ENCODE results near the gene DFFA. TPM values are rescaled to one million over a fixed set of nuclear protein-coding genes. Genes with fewer than 3 reads are reported as not detected.
"Not testable (repeated sequence)": the region's sequence is repeated elsewhere in the genome, so short reads cannot be mapped to it uniquely, and the experiment has no call there.

DFFA gene
- total and polyA plus RNA-seq, 4 experiments from 2014 or later: 15.4 to 30.8 (median 23.8) TPM

DNA sequence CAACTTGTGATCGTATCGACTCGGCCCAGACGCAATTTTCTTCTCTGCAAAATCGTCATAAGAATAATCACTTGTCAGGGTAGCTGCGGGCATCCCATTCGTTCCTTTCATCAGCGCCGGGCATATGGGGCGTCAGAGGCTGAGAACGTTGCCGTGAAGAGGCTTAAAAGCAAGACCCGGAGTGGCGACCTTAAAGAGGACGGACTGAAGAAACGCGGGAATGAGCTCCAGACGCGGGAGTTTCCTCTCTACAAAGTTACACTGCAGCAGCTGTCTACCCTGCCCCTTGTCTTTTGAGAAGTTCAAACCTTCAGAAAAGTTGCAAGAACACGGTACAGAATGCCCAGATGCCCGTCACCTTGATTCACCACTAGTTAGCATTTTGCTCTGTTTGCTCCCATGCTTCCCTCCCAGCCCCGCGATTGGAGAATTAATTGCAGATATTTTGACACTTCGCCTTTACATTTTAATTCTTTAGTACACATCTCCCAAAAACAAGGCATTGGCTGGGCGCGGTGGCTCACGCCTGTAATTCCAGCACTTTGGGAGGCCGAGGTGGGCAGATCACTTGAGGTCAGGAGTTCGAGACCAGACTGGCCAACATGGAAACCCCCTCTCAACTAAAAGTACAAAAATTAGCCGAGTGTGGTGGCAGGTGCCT is 41.1 kb downstream of the DFFA start:
- no peaks in the 10 kb centered on the region for H3K27me3 Mint-ChIP-seq
- H3K27ac ChIP-seq (ENCODE audit: low read depth, low read length): peak overlapping the region; percentile 83
- intact Hi-C loops (cut with micrococcal nuclease): loop anchor here (2.0 to 5.0 kb wide), 2 partner anchors 436 to 1211 kb away; no protein-coding TSS in a partner anchor
- no peaks in the 10 kb centered on the region for H3K9me3 ChIP-seq (ENCODE audit: control insufficient read depth in 1 of 2, low read length in 2 of 2)
- DNase-seq: peak in 3 of 5 donors; percentile 8 to 46 (median 8)
- peaks cover 30% of the 10 kb centered on the region for H3K4me1 ChIP-seq (ENCODE audit: insufficient read depth, low read length)
- H3K4me1 Mint-ChIP-seq: peaks cover 13 to 37% (median 18%) of the 10 kb centered on the region in 4 donors
- peaks cover 0 to 4% (median 0%) of the 10 kb centered on the region in 8 donors for H3K9me3 Mint-ChIP-seq
- peak overlapping the region; percentile 63 to 96 for H3K4me3 ChIP-seq (ENCODE audit: low read length in 2 of 2)
- H3K4me3 Mint-ChIP-seq: peak overlapping the region; percentile 83 to 92 (median 91)
- POLR2A ChIA-PET (ENCODE audit: partially characterized antibody): interaction anchor here (1.0 to 2.7 kb wide), 4 partner anchors 63 to 488 kb away, joined by 3 to 18 read pairs (median 6); partner anchors contain the start of genes LZIC and NMNAT1
- CTCF ChIA-PET (ENCODE audit: partially characterized antibody): interaction anchor here (1.0 to 3.6 kb wide), 5 partner anchors 14 to 221 kb away, joined by 3 to 76 read pairs (median 4); partner anchors contain the start of gene KIF1B
- H3K36me3 Mint-ChIP-seq: peaks cover 0 to 5% of the 10 kb centered on the region in 2 donors
- H3K27ac Mint-ChIP-seq: peak overlapping the region; percentile 93 to 98 (median 95)
- H3K36me3 ChIP-seq (ENCODE audit: insufficient read depth, low read length): no peaks in the 10 kb centered on the region
- no peaks in the 10 kb centered on the region for H3K27me3 ChIP-seq (ENCODE audit: insufficient read depth, low read length)

DNA sequence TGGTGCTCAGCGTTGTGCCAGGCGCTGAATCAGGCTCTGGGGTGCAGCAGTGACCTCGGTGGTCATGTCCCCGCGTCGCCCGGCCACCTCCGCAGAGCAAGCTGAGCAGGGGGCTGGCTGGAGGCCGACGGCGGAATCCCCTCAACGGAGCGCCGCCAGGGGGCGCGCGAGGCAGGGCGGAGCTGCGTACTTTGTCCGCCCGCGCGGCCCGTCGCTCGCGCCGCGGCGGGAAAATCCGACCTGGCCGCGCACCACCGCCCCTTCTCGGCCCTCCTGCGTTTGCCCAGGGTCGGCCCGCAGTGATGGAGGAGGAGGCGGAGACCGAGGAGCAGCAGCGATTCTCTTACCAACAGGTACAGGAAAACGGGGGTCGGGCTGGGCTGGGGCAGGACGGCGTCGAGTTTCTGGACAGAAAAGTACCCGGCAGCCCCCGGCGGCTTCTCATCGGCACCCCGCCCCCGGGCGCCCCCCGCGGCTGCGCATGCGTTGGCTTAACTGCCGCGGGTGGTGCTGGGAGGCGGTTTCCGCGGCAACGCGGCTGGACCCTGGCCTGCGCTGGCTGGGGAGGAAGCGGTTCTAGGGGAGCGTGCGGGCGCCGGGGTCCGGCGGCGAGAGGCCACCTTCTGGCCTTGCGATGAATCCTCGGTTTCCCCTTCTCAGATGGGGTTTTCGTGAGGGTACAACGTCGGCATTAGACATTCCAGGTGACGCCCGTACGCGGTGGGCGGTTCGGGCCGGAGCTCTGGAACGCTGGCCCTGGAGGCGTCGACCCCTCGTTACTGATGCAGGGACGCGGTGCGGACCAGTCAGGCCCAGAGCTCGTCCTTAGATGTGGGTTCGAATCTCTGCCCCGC is 41.9 kb downstream of the DFFA start, which contains the start of gene CENPS:
TSS of gene CENPS (plus strand) at position 218 of the 854 bp plus-strand sequence. CDS start at position 303, 85 bp downstream.
- intact Hi-C loops (cut with micrococcal nuclease): loop anchor here (1.0 to 5.0 kb wide), 5 partner anchors 32 to 1212 kb away; partner anchors contain the start of gene DFFA
- peaks cover 0 to 4% (median 0%) of the 10 kb centered on the region in 8 donors for H3K9me3 Mint-ChIP-seq

DNA sequence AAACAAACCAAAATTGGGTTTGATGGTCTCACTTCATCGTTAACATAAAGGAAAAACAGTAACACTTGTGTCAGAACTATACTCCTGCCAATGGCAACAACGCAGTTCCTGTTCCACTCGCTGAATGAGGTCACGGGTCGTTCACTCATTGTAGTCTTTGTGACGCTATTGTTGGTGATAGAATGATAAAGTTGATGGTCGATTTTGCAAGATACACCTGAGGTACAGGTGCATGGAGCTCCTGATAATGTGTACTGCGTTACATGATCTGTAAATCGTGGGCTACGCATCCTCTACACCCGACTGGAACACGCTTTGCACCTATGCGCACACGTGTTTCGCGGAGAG is 42.5 kb downstream of the DFFA start:
- H3K36me3 ChIP-seq (ENCODE audit: insufficient read depth, low read length): no peaks in the 10 kb centered on the region
- Mint-ChIP-seq H3K4me1 (peaks cover 13 to 37% (median 18%) of the 10 kb centered on the region in 4 donors), H3K27ac (peak overlapping the region; percentile 43 to 98 (median 95)), H3K9me3 (peaks cover 0 to 4% (median 0%) of the 10 kb centered on the region in 8 donors), H3K36me3 (peaks cover 0 to 5% of the 10 kb centered on the region in 2 donors), H3K4me3 (peak overlapping the region; percentile 80 to 92 (median 91)), H3K27me3 (no peaks in the 10 kb centered on the region)
- DNase-seq: peak in 1 of 5 donors; percentile 71
- H3K4me1 ChIP-seq (ENCODE audit: insufficient read depth, low read length): peaks cover 30% of the 10 kb centered on the region
- peak overlapping the region; percentile 63 to 96 for H3K4me3 ChIP-seq (ENCODE audit: low read length in 2 of 2)
- ChIA-PET CTCF (ENCODE audit: partially characterized antibody) (interaction anchor here (0.7 to 3.6 kb wide), 18 partner anchors 13 to 934 kb away, joined by 3 to 76 read pairs (median 4); partner anchors contain the start of genes KIF1B and PGD), POLR2A (ENCODE audit: partially characterized antibody) (interaction anchor here (0.7 to 2.7 kb wide), 11 partner anchors 31 to 1478 kb away, joined by 3 to 18 read pairs (median 4); partner anchors contain the start of genes KIF1B, PEX14, PGD and TMEM201)
- no peaks in the 10 kb centered on the region for H3K9me3 ChIP-seq (ENCODE audit: control insufficient read depth in 1 of 2, low read length in 2 of 2)
- H3K27ac ChIP-seq (ENCODE audit: low read depth, low read length): peak overlapping the region; percentile 83
- no peaks in the 10 kb centered on the region for H3K27me3 ChIP-seq (ENCODE audit: insufficient read depth, low read length)
- intact Hi-C loops (cut with micrococcal nuclease): loop anchor here (1.0 to 5.0 kb wide), 9 partner anchors 32 to 1212 kb away; partner anchors contain the start of genes DFFA, LZIC, NMNAT1 and UBE4B

More for the DNA sequence above, 41.9 kb downstream of the DFFA start, which contains the start of gene CENPS:
- no peaks in the 10 kb centered on the region for H3K36me3 ChIP-seq (ENCODE audit: insufficient read depth, low read length)
- DNase-seq: peak; percentile 77 to 92 (median 87)
- peaks cover 13 to 37% (median 18%) of the 10 kb centered on the region in 4 donors for H3K4me1 Mint-ChIP-seq
- no peaks in the 10 kb centered on the region for H3K27me3 ChIP-seq (ENCODE audit: insufficient read depth, low read length)
- CTCF ChIA-PET (ENCODE audit: partially characterized antibody): interaction anchor here (0.5 to 3.6 kb wide), 18 partner anchors 14 to 935 kb away, joined by 3 to 76 read pairs (median 4); partner anchors contain the start of genes KIF1B and PGD
- peak within 1 kb of the TSS; percentile 83 for H3K27ac ChIP-seq (ENCODE audit: low read depth, low read length)
- peak within 1 kb of the TSS; percentile 83 to 92 (median 91) for H3K4me3 Mint-ChIP-seq
- peak within 1 kb of the TSS; percentile 93 to 98 (median 95) for H3K27ac Mint-ChIP-seq
- no peaks in the 10 kb centered on the region for H3K27me3 Mint-ChIP-seq
- peak within 1 kb of the TSS; percentile 63 to 96 for H3K4me3 ChIP-seq (ENCODE audit: low read length in 2 of 2)
- POLR2A ChIA-PET (ENCODE audit: partially characterized antibody): interaction anchor here (0.7 to 2.7 kb wide), 11 partner anchors 32 to 1478 kb away, joined by 3 to 18 read pairs (median 4); partner anchors contain the start of genes KIF1B, LZIC, NMNAT1 and PEX14
- H3K4me1 ChIP-seq (ENCODE audit: insufficient read depth, low read length): peaks cover 30% of the 10 kb centered on the region
- peaks cover 0 to 5% of the 10 kb centered on the region in 2 donors for H3K36me3 Mint-ChIP-seq
- no peaks in the 10 kb centered on the region for H3K9me3 ChIP-seq (ENCODE audit: control insufficient read depth in 1 of 2, low read length in 2 of 2)

DNA sequence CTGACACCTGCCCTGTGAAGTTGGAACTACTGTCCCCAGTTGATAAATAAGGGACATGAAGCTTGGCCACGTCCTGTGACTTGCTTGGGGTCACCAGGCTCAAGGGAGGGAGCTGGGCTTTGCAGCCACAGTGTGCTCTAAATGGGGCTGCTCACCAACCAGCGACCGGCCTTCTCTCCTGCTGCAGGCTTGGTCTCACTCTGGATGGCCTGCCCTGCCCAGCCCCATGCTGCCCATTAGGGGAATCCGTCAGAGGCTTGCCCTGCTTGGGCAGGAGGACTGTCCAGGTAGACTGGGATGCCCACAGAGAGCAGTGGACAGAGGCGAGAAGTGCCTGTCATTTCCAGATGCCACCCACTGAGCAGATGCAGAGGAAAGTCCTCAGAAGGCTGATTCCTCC is 43.3 kb downstream of the DFFA start:
- intact Hi-C loops (cut with micrococcal nuclease): loop anchor here (1.0 to 2.0 kb wide), 7 partner anchors 219 to 802 kb away; partner anchors contain the start of genes KIF1B, LZIC, NMNAT1 and UBE4B
- Histone ChIP-seq H3K4me3 (ENCODE audit: low read length in 2 of 2) (no peak overlapping the region), H3K36me3 (ENCODE audit: insufficient read depth, low read length) (no peaks in the 10 kb centered on the region), H3K27me3 (ENCODE audit: insufficient read depth, low read length) (no peaks in the 10 kb centered on the region), H3K9me3 (ENCODE audit: control insufficient read depth in 1 of 2, low read length in 2 of 2) (no peaks in the 10 kb centered on the region), H3K27ac (ENCODE audit: low read depth, low read length) (no peak overlapping the region), H3K4me1 (ENCODE audit: insufficient read depth, low read length) (peaks cover 30% of the 10 kb centered on the region)
- Mint-ChIP-seq H3K9me3 (peaks cover 0 to 4% (median 0%) of the 10 kb centered on the region in 8 donors), H3K4me3 (peak overlapping the region in 2 of 8 donors; percentile 80 to 88), H3K36me3 (peaks cover 0 to 5% of the 10 kb centered on the region in 2 donors), H3K27ac (peak overlapping the region in 1 of 7 donors; percentile 95), H3K27me3 (no peaks in the 10 kb centered on the region), H3K4me1 (peaks cover 13 to 37% (median 18%) of the 10 kb centered on the region in 4 donors)
- no peak for DNase-seq
- ChIA-PET POLR2A (ENCODE audit: partially characterized antibody) (interaction anchor here (0.5 to 2.7 kb wide), 4 partner anchors 39 to 841 kb away, joined by 3 to 18 read pairs (median 11); partner anchors contain the start of genes KIF1B and TMEM201), CTCF (ENCODE audit: partially characterized antibody) (interaction anchor here (0.9 to 3.6 kb wide), 11 partner anchors 18 to 556 kb away, joined by 3 to 76 read pairs (median 5); partner anchors contain the start of genes KIF1B and PGD)

DNA sequence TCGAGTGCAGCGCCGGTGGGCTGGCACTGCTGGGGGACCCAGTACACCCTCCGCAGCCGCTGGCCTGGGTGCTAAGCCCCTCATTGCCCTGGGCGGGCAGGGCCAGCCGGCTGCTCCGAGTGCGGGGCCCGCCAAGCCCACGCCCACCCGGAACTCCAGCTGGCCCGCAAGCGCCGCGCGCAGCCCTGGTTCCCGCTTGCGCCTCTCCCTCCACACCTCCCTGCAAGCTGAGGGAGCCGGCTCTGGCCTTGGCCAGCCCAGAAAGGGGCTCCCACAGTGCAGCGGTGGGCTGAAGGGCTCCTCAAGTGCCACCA is 45.8 kb downstream of the DFFA start:
- H3K27me3 ChIP-seq (ENCODE audit: insufficient read depth, low read length); H3K4me3 Mint-ChIP-seq; H3K27me3 Mint-ChIP-seq; H3K27ac ChIP-seq (ENCODE audit: low read depth, low read length); intact Hi-C loops (cut with micrococcal nuclease); H3K4me3 ChIP-seq (ENCODE audit: low read length in 2 of 2); H3K9me3 Mint-ChIP-seq; H3K27ac Mint-ChIP-seq; H3K36me3 ChIP-seq (ENCODE audit: insufficient read depth, low read length); H3K9me3 ChIP-seq (ENCODE audit: control insufficient read depth in 1 of 2, low read length in 2 of 2); H3K36me3 Mint-ChIP-seq; POLR2A ChIA-PET (ENCODE audit: partially characterized antibody); DNase-seq: not testable (repeated sequence)
- CTCF ChIA-PET (ENCODE audit: partially characterized antibody): interaction anchor here (0.7 to 1.0 kb wide), 2 partner anchors 24 to 217 kb away, joined by 3 read pairs; no protein-coding TSS in a partner anchor
- H3K4me1 Mint-ChIP-seq: peaks cover 13 to 28% (median 17%) of the 10 kb centered on the region in 4 donors
- H3K4me1 ChIP-seq (ENCODE audit: insufficient read depth, low read length): peaks cover 27% of the 10 kb centered on the region

DNA sequence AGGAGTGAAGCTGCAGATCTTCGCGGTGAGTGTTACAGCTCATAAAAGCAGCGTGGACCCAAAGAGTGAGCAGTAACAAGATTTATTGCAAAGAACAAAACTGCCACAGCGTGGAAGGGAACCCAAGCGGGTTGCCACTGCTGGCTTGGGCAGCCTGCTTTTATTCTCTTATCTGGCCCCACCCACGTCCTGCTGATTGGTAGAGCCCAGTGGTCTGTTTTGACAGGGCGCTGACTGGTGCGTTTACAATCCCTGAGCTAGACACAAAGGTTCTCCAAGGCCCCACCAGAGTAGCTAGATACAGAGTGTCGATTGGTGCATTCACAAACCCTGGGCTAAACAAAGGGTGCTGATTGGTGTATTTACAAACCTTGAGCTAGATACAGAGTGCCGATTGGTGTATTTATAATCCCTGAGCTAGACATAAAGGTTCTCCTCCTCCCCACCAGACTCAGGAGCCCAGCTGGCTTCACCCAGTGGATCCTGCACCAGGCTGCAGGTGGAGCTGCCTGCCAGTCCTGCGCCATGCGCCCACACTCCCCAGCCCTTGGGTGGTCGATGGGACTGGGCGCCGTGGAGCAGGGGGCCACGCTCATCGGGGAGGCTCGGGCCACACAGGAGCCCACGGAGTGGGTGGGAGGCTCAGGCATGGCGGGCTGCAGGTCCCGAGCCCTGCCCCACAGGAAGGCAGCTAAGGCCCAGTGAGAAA is 46.3 kb downstream of the DFFA start:
- H3K4me3 ChIP-seq (ENCODE audit: low read length in 2 of 2); H3K36me3 ChIP-seq (ENCODE audit: insufficient read depth, low read length); H3K27me3 ChIP-seq (ENCODE audit: insufficient read depth, low read length); H3K4me3 Mint-ChIP-seq; DNase-seq; H3K9me3 ChIP-seq (ENCODE audit: control insufficient read depth in 1 of 2, low read length in 2 of 2); H3K9me3 Mint-ChIP-seq; intact Hi-C loops (cut with micrococcal nuclease); H3K27me3 Mint-ChIP-seq; H3K36me3 Mint-ChIP-seq; H3K27ac ChIP-seq (ENCODE audit: low read depth, low read length); POLR2A ChIA-PET (ENCODE audit: partially characterized antibody): not testable (repeated sequence)
- H3K4me1 ChIP-seq (ENCODE audit: insufficient read depth, low read length): peaks cover 22% of the 10 kb centered on the region
- Mint-ChIP-seq H3K4me1 (peaks cover 9 to 23% (median 12%) of the 10 kb centered on the region in 4 donors), H3K27ac (peak overlapping the region in 1 of 7 donors; percentile 48)
- CTCF ChIA-PET (ENCODE audit: partially characterized antibody): interaction anchor here (0.7 to 1.0 kb wide), 2 partner anchors 23 to 217 kb away, joined by 3 read pairs; no protein-coding TSS in a partner anchor
